ENCODE measurements around the gene ADAMTS7. TPM values are rescaled to one million over a fixed set of nuclear protein-coding genes. Genes with fewer than 3 reads are reported as not detected.

Gene ADAMTS7
- total and polyA plus RNA-seq, 2 of the 4 experiments (the other 2 are of a cell fraction): 1.4 to 12.6 TPM

DNA sequence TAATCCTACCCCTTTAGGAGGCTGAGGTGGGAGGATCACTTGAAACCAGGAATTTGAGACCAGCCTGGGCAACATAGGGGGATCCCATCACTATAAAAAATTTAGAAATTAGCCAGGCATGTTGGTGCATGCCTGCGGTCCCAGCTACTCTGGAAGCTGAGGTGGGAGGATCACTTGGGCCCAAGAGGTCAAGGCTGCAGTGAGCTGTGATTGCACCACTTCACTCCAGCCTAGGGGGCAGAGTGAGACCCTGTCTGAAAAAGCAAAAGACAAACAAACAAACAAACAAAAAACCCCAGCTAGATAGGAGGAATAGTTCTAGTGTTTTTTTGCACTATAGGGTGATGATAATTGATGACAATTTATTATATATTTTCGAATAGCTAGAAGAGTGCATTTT, 99.6 kb downstream of the ADAMTS7 start:
- Histone ChIP-seq H3K56ac (ENCODE audit: extremely low read depth, insufficient read depth, low read length) (no peak overlapping the region), H3K23ac (ENCODE audit: low read depth, low read length) (no peak overlapping the region), H3K18ac (ENCODE audit: low read depth, low read length) (no peak overlapping the region), H4K91ac (ENCODE audit: insufficient read depth, low read depth, low read length) (no peak overlapping the region), H3K79me1 (ENCODE audit: low read depth in 1 of 2, low read length in 2 of 2) (no peaks in the 10 kb centered on the region), H2BK120ac (ENCODE audit: low read depth, low read length) (no peak overlapping the region), H3K4me2 (ENCODE audit: low read depth, low read length) (no peak overlapping the region), H3K9me1 (ENCODE audit: insufficient read depth, low read length) (no peaks in the 10 kb centered on the region), H2BK15ac (ENCODE audit: low read depth, low read length) (no peak overlapping the region), H2BK5ac (ENCODE audit: low read depth, low read length, poor library complexity, severe bottlenecking) (no peak overlapping the region), H2AFZ (replicated peaks; ENCODE audit: low read length, poor library complexity) (no peak overlapping the region), H3K36me3 (ENCODE audit: control insufficient read depth, insufficient read depth, low read length) (no peaks in the 10 kb centered on the region), H4K5ac (ENCODE audit: low read depth, low read length) (no peak overlapping the region), H4K20me1 (ENCODE audit: insufficient read depth, low read length) (no peaks in the 10 kb centered on the region), H3K4me3 (ENCODE audit: insufficient read depth, low read depth, low read length) (no peak overlapping the region), H2AK5ac (ENCODE audit: low read depth, low read length) (no peak overlapping the region), H3K9ac (ENCODE audit: low read depth, low read length) (no peak overlapping the region), H3K27ac (ENCODE audit: insufficient read depth, low read length) (no peak overlapping the region), H2BK20ac (ENCODE audit: low read depth, low read length) (no peak overlapping the region), H3K4me1 (ENCODE audit: control insufficient read depth, insufficient read depth, low read length) (no peaks in the 10 kb centered on the region; the same call in 1 of the 2 replicates), H3K27me3 (ENCODE audit: control insufficient read depth, insufficient read depth, low read length) (peaks cover 21% of the 10 kb centered on the region), H4K8ac (ENCODE audit: low read depth in 2 of 2, low read length in 2 of 2) (no peak overlapping the region), H3K9me3 (ENCODE audit: control insufficient read depth, insufficient read depth, low read length) (no peaks in the 10 kb centered on the region), H2AK9ac (replicated peaks; ENCODE audit: low read depth, low read length, poor library complexity) (no peak overlapping the region), H3K14ac (replicated peaks; ENCODE audit: low read depth, low read length) (no peak overlapping the region), H3K4ac (ENCODE audit: low read depth, low read length) (no peak overlapping the region)
- no CpG with 5 or more reads among the region's 2 CpGs for WGBS, 2 experiments (ENCODE audit: extremely low coverage in 2 of 2, insufficient read length in 1 of 2)
- dilution Hi-C loops (cut with HindIII; ENCODE audit: low sequenced_read_pairs, unreplicated experiment): no loop called here
- BruUV-seq (replicated peaks): no TSS peak
- ChIA-PET CTCF (interaction anchor here (0.6 to 1.2 kb wide), 2 partner anchors 72 to 753 kb away, joined by 3 to 5 read pairs; no protein-coding TSS in a partner anchor), POLR2A (ENCODE audit: unreplicated experiment) (no interaction called here)
- ATAC-seq (ENCODE audit: low read depth) (no peak), DNase-seq (no peak)
- in situ Hi-C loops (cut with MboI; ENCODE audit: low sequenced_read_pairs): no loop called here
- TF ChIP-seq SMC3 (IDR thresholded peaks at IDR 0.05; ENCODE audit: low read depth, low read length) (no peak), BHLHE40 (IDR thresholded peaks at IDR 0.05; ENCODE audit: low read depth, low read length) (no peak), RAD21 (IDR thresholded peaks at IDR 0.05; ENCODE audit: low read length) (no peak), FOS (IDR thresholded peaks at IDR 0.05; ENCODE audit: low read depth, low read length) (no peak), MAFK (IDR thresholded peaks at IDR 0.05; ENCODE audit: low read depth, low read length) (no peak), RFX5 (IDR thresholded peaks at IDR 0.05; ENCODE audit: low read depth, low read length) (no peak), NFE2L2 (IDR thresholded peaks at IDR 0.05; ENCODE audit: low read depth, low read length) (no peak), CHD1 (IDR thresholded peaks at IDR 0.05; ENCODE audit: low read depth, low read length) (no peak), POLR2A (IDR thresholded peaks at IDR 0.05; ENCODE audit: low read depth, low read length) (no peak), MXI1 (IDR thresholded peaks at IDR 0.05; ENCODE audit: borderline replicate concordance, low read depth, low read length) (no peak)
- TF ChIP-seq, protein P1, sequence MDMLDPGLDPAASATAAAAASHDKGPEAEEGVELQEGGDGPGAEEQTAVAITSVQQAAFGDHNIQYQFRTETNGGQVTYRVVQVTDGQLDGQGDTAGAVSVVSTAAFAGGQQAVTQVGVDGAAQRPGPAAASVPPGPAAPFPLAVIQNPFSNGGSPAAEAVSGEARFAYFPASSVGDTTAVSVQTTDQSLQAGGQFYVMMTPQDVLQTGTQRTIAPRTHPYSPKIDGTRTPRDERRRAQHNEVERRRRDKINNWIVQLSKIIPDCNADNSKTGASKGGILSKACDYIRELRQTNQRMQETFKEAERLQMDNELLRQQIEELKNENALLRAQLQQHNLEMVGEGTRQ (IDR thresholded peaks at IDR 0.05; ENCODE audit: low read depth, low read length): no peak
- TF ChIP-seq, protein P2, sequence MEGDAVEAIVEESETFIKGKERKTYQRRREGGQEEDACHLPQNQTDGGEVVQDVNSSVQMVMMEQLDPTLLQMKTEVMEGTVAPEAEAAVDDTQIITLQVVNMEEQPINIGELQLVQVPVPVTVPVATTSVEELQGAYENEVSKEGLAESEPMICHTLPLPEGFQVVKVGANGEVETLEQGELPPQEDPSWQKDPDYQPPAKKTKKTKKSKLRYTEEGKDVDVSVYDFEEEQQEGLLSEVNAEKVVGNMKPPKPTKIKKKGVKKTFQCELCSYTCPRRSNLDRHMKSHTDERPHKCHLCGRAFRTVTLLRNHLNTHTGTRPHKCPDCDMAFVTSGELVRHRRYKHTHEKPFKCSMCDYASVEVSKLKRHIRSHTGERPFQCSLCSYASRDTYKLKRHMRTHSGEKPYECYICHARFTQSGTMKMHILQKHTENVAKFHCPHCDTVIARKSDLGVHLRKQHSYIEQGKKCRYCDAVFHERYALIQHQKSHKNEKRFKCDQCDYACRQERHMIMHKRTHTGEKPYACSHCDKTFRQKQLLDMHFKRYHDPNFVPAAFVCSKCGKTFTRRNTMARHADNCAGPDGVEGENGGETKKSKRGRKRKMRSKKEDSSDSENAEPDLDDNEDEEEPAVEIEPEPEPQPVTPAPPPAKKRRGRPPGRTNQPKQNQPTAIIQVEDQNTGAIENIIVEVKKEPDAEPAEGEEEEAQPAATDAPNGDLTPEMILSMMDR (conservative IDR thresholded peaks at IDR 0.05; ENCODE audit: low read depth, low read length): no peak
- intact Hi-C loops (cut with micrococcal nuclease): no loop called here

Data from IMR-90 (cell line).